HUES64 (cell line): ENCODE measurements around the gene PLIN3.
A peak's percentile ranks its signal among the peaks of the same experiment; 100 is the strongest.
"Not testable (repeated sequence)": the region's sequence is repeated elsewhere in the genome, so short reads cannot be mapped to it uniquely, and the experiment has no call there.

Experiments used
- H3K27ac ChIP-seq: 2 replicates; pipeline ENCODE4 v1.7.0; 2013; ENCODE audit warnings: low read depth, low read length, inconsistent platforms
- H3K27me3 ChIP-seq: 2 replicates; pipeline ENCODE4 v1.6.1; 2013; ENCODE audit warnings: mild to moderate bottlenecking, low read length; ENCODE audit not compliant: insufficient read depth
- H3K36me3 ChIP-seq: 2 replicates; pipeline ENCODE4 v1.6.1; 2013; ENCODE audit warnings: mild to moderate bottlenecking, low read length; ENCODE audit not compliant: insufficient read depth
- H3K4me1 ChIP-seq: 2 replicates; pipeline ENCODE4 v1.6.1; 2013; ENCODE audit warnings: mild to moderate bottlenecking, low read length, moderate library complexity; ENCODE audit not compliant: insufficient read depth
- H3K4me3 ChIP-seq: 2 replicates; pipeline ENCODE4 v1.5.1; 2013; ENCODE audit warnings: mild to moderate bottlenecking, low read length, moderate library complexity
- H3K9ac ChIP-seq: 2 replicates; pipeline ENCODE4 v1.6.1; 2013; ENCODE audit warnings: mild to moderate bottlenecking, low read depth, low read length
- H3K9me3 ChIP-seq: 2 replicates; pipeline ENCODE4 v1.6.1; 2013; ENCODE audit warnings: low read depth, low read length; ENCODE audit not compliant: insufficient read depth
- WGBS: fragments of 150-250, 120-280 bp; methylation state at CpG from one replicate; pipeline ENCODE4 v1.1.7; 2013; ENCODE audit warnings: missing lambda C conversion rate; 5-methylcytosine and 5-hydroxymethylcytosine counted together

The PLIN3 gene

DNA sequence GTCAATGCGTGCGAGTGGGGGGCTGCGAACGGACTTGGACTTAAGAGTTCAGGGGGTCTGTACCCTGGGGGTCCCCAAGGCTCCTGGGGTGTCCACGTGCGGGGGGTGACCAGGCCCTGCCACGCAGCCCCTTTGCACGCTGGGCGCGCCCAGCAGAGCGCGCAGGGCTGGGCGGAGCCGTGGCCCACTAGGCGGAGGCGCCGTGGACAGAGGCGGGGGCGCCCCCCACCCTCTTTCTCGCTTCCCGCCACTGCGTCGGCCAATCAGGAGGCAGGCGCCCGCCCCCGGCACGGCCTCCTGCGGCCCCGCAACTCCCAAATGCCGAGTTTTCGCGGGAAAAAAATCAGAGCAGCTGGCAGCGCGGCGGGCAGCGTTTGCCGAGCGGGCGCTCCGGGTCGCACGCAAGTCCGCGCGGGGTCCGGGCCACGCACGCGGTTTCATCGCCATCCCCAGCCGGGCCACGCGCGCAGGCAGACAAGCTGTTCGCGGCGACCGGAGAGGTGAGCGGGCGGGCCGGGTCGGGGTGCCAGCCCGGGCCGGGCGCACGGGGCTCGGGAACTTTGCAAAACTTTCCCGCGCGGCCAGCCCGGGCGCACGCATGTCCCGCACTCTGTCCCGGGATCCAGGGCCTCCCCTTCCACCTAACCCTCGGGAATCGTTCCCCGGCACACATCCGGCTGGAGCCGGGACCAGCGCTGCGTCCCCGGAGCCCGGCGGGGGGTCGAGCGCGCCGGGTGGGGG, 41.9 kb upstream of the PLIN3 start, which contains the start of gene UHRF1:
Gene UHRF1 (plus strand): TSS at position 346 of the 741 bp plus-strand sequence. CDS start 1,385 bp downstream, outside the sequence.
- H3K27ac ChIP-seq = peak within 1 kb of the TSS; percentile 74
- 4% methylated on average over 89 of the region's 89 CpGs for WGBS
- no peaks in the 10 kb centered on the region for H3K9me3 ChIP-seq
- peak within 1 kb of the TSS; percentile 63 for H3K4me3 ChIP-seq
- peaks cover 27% of the 10 kb centered on the region; the same call in 1 of the 2 replicates for H3K4me1 ChIP-seq
- peak within 1 kb of the TSS; percentile 90 for H3K9ac ChIP-seq
- peaks cover 28% of the 10 kb centered on the region for H3K36me3 ChIP-seq
- H3K27me3 ChIP-seq = no peaks in the 10 kb centered on the region; the same call in 1 of the 2 replicates

DNA sequence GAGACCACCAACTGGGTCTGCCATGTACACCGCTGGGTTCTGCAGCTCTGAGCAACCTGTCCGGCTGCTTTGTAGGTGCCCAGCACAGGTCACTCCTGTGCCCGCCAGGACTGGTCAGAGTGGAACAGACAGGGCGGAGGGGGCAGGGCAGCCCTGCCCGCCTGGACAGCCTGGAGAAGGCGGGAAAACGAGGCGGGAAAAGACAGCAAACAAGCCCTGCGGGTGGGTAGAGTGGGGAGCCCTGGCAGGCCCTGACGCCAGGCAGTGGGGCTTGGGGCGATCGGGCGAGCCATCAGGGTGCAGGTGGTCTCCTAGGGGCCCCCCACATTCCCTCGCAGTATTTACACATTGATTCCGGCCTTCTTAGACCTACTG, 41.3 kb upstream of the PLIN3 start:
- Histone ChIP-seq H3K27me3 (no peaks in the 10 kb centered on the region; the same call in 1 of the 2 replicates), H3K9me3 (no peaks in the 10 kb centered on the region), H3K36me3 (peaks cover 22% of the 10 kb centered on the region), H3K27ac (no peak overlapping the region), H3K9ac (peak overlapping the region; percentile 90), H3K4me3 (peak overlapping the region; percentile 63), H3K4me1 (peaks cover 27% of the 10 kb centered on the region; the same call in 1 of the 2 replicates)
- 72% methylated on average over 15 of the region's 15 CpGs for WGBS

DNA sequence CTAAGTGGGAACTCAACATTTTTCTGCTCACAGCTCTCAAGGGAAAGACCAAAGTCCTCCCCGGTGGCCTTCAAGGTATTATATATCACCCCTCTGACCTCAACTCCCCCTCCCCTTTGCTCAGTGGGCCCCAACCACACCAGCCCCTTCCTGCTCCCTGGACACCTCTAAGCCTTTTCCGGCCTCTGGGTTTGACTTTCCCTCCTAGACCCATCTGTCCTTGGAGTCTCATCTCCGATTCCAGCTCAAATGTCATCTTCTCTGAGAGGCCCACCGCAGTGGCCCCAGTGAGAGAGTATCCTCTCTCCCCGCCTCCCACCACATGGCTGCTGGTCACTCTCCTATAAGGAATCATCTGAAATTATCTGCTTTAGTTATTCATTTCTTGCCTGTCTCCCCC, 40.9 kb upstream of the PLIN3 start:
- Histone ChIP-seq H3K27me3 (no peaks in the 10 kb centered on the region; the same call in 1 of the 2 replicates), H3K9me3 (no peaks in the 10 kb centered on the region), H3K27ac (no peak overlapping the region), H3K36me3 (peaks cover 19% of the 10 kb centered on the region), H3K4me3 (no peak overlapping the region), H3K4me1 (peaks cover 27% of the 10 kb centered on the region; the same call in 1 of the 2 replicates), H3K9ac (no peak overlapping the region; the same call in 1 of the 2 replicates)
- WGBS = 66% methylated on average over 5 of the region's 5 CpGs

DNA sequence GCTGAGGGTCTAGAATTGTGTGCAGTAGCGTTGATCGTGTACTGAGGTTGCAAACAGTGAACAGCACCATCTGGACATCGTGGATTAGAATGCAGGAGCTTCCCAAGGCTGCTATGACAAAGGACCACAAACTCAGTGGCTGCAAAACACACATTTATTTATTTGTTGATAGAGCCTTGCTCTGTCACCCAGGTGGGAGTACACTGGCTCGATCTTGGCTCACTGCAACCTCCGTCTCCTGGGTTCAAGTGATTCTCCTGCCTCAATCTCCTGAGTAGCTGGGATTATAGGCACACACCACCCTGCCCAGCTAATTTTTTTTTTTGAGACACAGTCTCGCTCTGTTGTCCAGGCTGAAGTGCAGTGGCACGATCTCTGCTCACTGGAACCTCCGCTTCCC, 39.5 kb upstream of the PLIN3 start:
- Histone ChIP-seq H3K27me3 (no peaks in the 10 kb centered on the region; the same call in 1 of the 2 replicates), H3K27ac (no peak overlapping the region), H3K36me3 (peaks cover 5% of the 10 kb centered on the region; the same call in 1 of the 2 replicates), H3K4me1 (peaks cover 22% of the 10 kb centered on the region; the same call in 1 of the 2 replicates), H3K9ac (no peak overlapping the region), H3K9me3 (no peaks in the 10 kb centered on the region), H3K4me3 (no peak overlapping the region)
- 96% methylated on average over 8 of the region's 8 CpGs for WGBS

DNA sequence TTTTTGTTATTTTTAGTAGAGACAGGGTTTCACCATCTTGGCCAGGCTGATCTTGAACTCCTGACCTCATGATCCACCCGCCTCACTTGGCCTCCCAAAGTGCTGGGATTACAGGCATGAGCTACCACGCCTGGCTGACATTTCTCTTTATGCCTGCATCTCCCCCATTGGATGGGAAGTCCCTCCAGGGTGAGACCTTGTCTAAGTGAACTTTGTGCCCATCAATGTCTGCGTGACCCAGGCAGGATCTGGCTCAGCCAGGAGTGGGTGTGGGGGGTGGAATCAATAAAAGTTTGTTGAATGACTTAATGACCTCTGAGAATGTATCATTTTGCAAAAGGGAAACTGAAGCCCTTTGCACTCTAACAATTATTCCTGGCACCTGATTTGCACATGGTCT, 37.0 kb upstream of the PLIN3 start:
- Histone ChIP-seq H3K27ac (no peak overlapping the region), H3K4me1 (0 out of 2 replicates have a peak, but pooled peaks cover 7% of the 10 kb centered on the region), H3K4me3 (no peak overlapping the region), H3K27me3 (no peaks in the 10 kb centered on the region; the same call in 1 of the 2 replicates), H3K9me3 (no peaks in the 10 kb centered on the region), H3K36me3 (no peaks in the 10 kb centered on the region), H3K9ac (no peak overlapping the region)
- 94% methylated on average over 3 of the region's 3 CpGs for WGBS

DNA sequence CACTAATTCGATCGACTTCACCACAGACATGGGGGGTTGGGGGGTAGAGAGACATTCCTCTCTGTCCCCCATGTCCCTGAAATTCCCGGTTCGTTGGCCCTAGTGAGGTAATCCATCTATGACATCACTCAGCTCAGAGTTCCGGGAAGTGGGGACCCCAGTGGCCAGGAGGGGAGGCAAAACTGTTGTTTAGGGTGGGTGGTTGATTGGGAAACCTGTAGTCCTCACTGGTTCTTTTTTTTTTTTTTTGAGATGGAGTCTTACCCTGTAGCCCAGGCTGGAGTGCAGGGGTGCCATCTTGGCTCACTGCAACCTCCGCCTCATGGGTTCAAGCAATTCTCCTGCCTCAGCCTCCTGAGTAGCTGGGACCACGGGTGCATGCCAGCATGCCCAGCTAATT, 35.3 kb upstream of the PLIN3 start, which contains the start of gene ARRDC5:
Gene ARRDC5 (minus strand): TSS at position 101 of the 400 bp plus-strand sequence. CDS start 71 bp downstream, at position 30.
- no peaks in the 10 kb centered on the region for H3K4me1 ChIP-seq
- no peaks in the 10 kb centered on the region; the same call in 1 of the 2 replicates for H3K27me3 ChIP-seq
- 96% methylated on average over 5 of the region's 7 CpGs for WGBS
- no peak within 1 kb of the TSS for H3K27ac ChIP-seq
- H3K4me3 ChIP-seq = no peak within 1 kb of the TSS
- no peak within 1 kb of the TSS for H3K9ac ChIP-seq
- H3K9me3 ChIP-seq = no peaks in the 10 kb centered on the region
- no peaks in the 10 kb centered on the region for H3K36me3 ChIP-seq

DNA sequence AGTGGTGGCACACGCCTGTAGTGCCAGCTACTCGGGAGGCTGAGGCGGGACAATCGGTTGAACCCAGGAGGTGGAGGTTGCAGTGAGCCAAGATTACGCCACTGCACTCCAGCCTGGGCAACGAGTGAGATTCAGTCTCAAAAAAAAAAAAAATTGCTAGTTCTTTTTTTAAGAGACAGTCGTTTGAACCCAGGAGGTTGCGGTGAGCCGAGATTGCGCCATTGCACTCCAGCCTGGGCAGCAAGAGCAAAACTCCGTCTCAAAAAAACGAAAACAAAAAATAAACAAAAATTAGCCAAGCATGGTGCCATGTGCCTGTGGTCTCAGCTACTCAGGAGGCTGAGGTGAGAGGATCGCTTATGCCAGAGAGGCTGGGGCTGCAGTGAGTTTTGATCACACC, 33.4 kb upstream of the PLIN3 start:
- peaks cover 13% of the 10 kb centered on the region for H3K27me3 ChIP-seq
- H3K9me3 ChIP-seq, H3K4me1 ChIP-seq, H3K36me3 ChIP-seq, H3K9ac ChIP-seq, H3K27ac ChIP-seq, H3K4me3 ChIP-seq: not testable (repeated sequence)
- WGBS = 95% methylated on average over 13 of the region's 13 CpGs

DNA sequence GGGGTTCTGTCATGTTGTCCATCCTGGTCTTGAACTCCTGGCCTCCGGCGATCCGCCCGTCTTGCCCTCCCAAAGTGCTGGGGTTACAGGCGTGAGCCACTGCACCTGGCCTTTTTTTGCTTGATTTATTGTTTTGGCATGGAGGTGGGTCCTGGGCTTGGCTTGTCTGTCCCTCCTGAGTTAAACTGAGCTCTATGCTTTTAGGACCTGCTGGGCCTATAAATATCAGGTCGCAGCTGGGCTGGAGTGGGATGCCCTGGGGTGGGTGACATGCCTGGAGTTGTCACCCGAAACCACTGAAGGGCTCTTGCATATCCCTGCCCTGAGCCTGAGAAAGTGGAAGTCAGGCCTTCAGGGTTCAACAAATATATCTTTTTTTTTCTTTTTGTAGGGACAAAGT, 29.7 kb upstream of the PLIN3 start:
- H3K9ac ChIP-seq = no peak overlapping the region
- H3K27me3 ChIP-seq = peaks cover 19% of the 10 kb centered on the region
- 84% methylated on average over 7 of the region's 7 CpGs for WGBS
- H3K27ac ChIP-seq = no peak overlapping the region
- no peaks in the 10 kb centered on the region for H3K4me1 ChIP-seq
- no peaks in the 10 kb centered on the region for H3K9me3 ChIP-seq
- H3K36me3 ChIP-seq = no peaks in the 10 kb centered on the region
- H3K4me3 ChIP-seq = no peak overlapping the region

DNA sequence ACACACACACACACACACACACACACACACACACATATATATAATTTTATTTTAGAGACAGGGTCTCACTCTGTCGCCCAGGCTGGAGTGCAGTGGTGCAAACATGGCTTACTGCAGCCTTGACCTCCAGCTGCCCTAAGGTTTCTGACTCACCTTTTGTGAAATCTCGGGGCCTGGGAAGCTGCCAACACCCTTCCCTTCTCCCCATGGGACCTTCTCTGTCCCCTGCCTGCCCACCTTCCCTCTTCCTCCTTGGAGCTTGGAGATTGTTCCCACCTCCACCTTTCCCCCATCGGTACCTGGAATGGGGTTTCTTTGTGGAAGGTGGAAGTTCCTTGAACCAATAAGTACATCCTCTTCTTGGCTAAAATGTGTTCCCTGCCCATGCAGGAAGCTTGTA, 28.9 kb upstream of the PLIN3 start:
- no peaks in the 10 kb centered on the region for H3K36me3 ChIP-seq
- no peak overlapping the region for H3K27ac ChIP-seq
- 90% methylated on average over 2 of the region's 3 CpGs for WGBS
- H3K4me1 ChIP-seq = no peaks in the 10 kb centered on the region
- no peaks in the 10 kb centered on the region for H3K9me3 ChIP-seq
- H3K27me3 ChIP-seq = peaks cover 20% of the 10 kb centered on the region
- no peak overlapping the region for H3K9ac ChIP-seq
- no peak overlapping the region for H3K4me3 ChIP-seq

DNA sequence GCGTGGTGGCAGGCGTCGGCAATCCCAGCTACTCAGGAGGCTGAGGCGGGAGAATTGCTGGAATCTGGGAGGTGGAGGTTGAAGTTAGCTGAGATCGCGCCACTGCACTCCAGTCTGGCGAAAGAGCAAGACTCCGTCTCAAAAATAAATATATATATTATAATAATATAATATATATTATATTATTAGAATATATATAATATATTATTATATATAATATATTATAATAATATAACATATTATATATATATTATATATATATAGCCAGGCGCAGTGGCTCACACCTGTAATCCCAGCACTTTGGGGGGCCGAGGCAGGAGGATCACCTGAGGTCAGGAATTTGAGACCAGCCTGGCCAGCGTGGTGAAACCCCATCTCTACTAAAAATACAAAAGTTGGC, 25.5 kb upstream of the PLIN3 start:
- H3K9ac ChIP-seq, H3K9me3 ChIP-seq, H3K36me3 ChIP-seq, H3K4me1 ChIP-seq, H3K4me3 ChIP-seq, H3K27ac ChIP-seq: not testable (repeated sequence)
- 100% methylated on average over 4 of the region's 11 CpGs for WGBS
- H3K27me3 ChIP-seq = peaks cover 28% of the 10 kb centered on the region

DNA sequence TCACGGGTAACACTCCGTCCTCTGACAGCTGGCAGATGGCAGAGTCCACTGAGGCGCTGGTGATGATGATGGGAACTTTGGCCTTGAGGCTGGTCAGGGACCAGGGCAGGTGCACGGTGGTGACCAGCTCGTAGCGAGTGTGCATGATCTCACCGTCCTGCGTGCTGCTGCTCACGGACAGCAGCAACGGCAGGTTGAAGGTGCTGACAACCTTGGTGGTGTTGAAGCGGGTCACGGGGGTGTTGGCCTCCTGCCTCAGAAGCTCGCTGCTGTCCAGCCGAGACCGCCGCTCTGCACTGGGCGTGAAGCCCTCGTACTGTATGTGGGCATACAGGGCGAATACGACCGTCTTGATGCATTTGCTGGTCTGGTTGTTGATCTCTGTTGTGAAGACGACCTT, 23.6 kb upstream of the PLIN3 start:
- Histone ChIP-seq H3K4me3 (no peak overlapping the region), H3K9me3 (no peaks in the 10 kb centered on the region), H3K9ac (no peak overlapping the region), H3K36me3 (no peaks in the 10 kb centered on the region), H3K27me3 (peaks cover 15% of the 10 kb centered on the region), H3K4me1 (no peaks in the 10 kb centered on the region), H3K27ac (no peak overlapping the region)
- 93% methylated on average over 22 of the region's 22 CpGs for WGBS
